Keratinocyte (primary cell): ENCODE results near the gene MAS1L.

Experiments used
- CTCF ChIP-seq, 3 experiments: IDR thresholded peaks in 1 of 3; conservative IDR thresholded peaks in 1 of 3; optimal IDR thresholded peaks in 1 of 3; 2 replicates in 2 of 3; 3 replicates in 1 of 3; pipeline versions ENCODE3 to v1.5.1; 2011; ENCODE audit warnings: low read length in 3 of 3, mild to moderate bottlenecking in 3 of 3, moderate library complexity in 2 of 3, control low read depth in 1 of 3, inconsistent platforms in 1 of 3; ENCODE audit not compliant: insufficient read depth in 2 of 3; ENCODE audit errors: extremely low read depth in 1 of 3
- EZH2 ChIP-seq: IDR thresholded peaks from one replicate; pipeline ENCODE4 v1.6.1; 2012; ENCODE audit warnings: inconsistent platforms, mild to moderate bottlenecking, low read length, moderate library complexity

- no peak for TF ChIP-seq CTCF (optimal IDR thresholded peaks at IDR 0.05 in 1 of 3, IDR thresholded peaks at IDR 0.05 in 1 of 3, conservative IDR thresholded peaks at IDR 0.05 in 1 of 3; ENCODE audit: extremely low read depth in 1 of 3, insufficient read depth in 2 of 3, low read length in 3 of 3)
- TF ChIP-seq EZH2, result no peak
These were observed 39.8 kb upstream of the MAS1L start for GRCh38 chr6:29527564-29527963.
